GM21360 (cell line): Measurements from ENCODE around the gene ECE2.
A peak's percentile ranks its signal among the peaks of the same experiment; 100 is the strongest.

Experiments used
- ATAC-seq: cut with Tn5 transposase; IDR thresholded peaks from one replicate; pipeline ENCODE4 v1.9.1; 2021; ENCODE audit warnings: mild to moderate bottlenecking, moderate library complexity; ENCODE audit not compliant: unreplicated experiment

The ECE2 gene

GRCh38 chr3:184240384-184241140 is 35.3 kb upstream of the ECE2 start:
- no peak for ATAC-seq

- ATAC-seq = no peak
Measured at GRCh38 chr3:184241141-184241446, 34.7 kb upstream of the ECE2 start.

DNA sequence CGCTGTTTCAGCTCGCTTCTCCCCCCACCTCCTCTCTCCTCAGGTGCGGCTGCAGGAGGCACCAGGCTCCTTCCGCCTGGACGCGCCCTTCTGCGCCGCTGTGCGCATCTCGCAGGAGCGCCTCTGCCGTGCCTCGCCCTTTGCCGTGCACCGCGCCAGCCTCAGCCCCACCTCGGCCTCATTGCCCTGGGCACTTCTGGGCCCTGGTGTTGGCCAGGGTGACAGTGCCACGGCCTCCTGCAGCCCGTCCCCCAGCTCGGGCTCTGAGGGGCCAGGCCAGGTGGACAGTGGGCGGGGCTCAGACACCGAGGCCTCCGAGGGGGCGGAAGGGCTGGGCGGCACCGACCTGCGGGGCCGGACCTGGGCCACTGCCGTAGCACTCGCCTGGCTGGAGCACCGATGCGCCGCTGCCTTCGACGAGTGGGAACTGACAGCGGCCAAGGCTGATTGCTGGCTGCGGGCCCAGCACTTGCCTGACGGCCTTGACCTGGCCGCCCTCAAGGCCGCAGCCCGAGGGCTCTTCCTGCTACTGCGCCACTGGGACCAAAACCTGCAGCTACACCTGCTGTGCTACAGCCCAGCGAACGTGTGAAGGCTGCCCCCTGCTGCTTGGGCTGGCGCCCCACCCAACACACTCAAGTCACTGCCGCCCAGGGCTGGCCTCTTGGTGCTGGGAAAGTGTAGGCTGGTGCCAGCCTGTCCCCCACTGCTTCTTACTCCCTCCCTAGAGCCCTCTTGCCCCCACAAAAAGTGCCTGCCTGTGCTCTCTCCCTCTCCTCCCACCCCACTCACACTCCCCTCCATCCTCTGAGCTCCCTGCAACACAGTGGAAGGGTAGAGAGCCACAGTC is 34.1 kb upstream of the ECE2 start:
- ATAC-seq = no peak

- no peak for ATAC-seq
Measured at GRCh38 chr3:184242297-184242685, 33.5 kb upstream of the ECE2 start.

DNA sequence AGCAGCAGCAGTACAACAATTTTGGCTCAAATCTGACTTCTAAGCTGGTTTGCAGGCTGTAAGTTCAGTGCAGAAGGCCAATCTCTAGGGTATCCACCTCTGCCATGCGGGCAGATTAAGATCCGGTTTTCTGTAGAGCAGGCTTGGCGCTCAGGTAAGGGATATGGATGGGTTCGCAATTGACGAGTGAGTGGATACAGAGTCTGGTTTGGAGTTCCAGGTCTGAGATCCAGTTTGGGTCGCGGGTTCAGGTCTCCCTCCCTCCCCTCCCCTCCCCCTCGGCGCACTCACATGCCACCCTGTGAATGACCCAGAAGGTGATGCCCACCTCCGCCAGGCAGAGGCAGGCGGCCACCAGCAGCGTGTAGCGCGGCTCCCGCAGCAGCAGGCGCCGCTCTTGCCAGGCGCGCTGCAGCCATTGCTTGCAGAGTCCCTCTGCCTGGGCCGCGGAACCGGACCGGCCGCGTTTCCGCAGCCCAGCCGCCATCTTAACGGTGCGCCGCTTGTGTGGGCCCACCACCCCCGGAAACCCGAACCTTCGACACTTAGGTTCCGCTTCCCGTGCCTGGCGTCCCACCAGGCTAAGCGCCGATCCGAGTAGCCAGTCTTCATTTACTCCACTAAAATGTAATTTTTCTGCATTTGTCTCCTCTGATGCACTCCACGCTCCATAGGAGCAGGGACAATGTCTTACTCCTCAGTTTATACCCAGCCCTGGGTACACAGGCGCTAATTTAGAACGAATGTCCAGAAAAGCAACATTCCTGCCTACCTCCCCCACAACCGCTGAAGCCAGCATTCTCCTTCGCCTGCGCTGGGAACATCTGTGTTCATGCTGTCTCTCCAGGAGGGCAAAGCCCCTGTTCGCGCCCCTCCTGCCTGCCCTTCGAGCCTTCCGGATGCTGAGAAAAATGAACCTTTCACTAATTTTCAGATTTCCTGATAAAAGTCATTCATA is 27.1 kb upstream of the ECE2 start, which contains the start of gene ALG3:
TSS of gene ALG3 (minus strand) at position 509 of the 958 bp plus-strand sequence. CDS start at position 487, 22 bp downstream.
- peak; percentile 52 for ATAC-seq

DNA sequence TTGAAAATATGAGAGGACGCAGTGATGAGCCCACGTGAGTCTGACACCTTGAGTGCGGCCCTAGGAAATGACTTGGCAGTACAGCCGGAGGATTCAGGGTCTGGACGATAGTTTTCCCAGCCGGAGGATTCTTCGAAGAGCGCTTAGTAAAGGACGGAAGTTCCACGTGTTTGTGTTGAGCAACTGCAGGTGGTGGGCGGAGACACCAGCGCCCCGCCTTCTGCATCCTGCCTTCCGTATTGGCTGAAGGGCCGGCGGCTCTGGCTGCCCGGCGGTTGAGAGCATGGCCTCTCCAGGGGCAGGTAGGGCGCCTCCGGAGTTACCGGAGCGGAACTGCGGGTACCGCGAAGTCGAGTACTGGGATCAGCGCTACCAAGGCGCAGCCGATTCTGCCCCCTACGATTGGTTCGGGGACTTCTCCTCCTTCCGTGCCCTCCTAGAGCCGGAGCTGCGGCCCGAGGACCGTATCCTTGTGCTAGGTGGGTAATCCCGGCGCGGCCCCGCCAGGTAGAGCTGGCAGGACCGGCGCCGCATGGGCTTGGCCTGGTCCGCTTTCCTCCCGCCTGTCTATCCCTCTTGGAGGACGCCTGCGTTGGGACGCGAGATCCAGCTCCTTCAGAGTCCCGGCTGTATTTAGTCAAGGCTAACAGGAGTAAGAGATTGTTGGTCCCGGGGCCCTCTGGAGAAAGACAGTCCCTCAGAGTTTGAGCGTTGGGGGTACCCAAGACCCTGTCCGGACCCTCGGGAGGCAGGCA is 26.2 kb upstream of the ECE2 start, which contains the start of gene EEF1AKMT4:
TSS of gene EEF1AKMT4 (plus strand) at position 261 of the 755 bp plus-strand sequence. CDS start at position 284, 23 bp downstream.
- peak; percentile 74 for ATAC-seq

DNA sequence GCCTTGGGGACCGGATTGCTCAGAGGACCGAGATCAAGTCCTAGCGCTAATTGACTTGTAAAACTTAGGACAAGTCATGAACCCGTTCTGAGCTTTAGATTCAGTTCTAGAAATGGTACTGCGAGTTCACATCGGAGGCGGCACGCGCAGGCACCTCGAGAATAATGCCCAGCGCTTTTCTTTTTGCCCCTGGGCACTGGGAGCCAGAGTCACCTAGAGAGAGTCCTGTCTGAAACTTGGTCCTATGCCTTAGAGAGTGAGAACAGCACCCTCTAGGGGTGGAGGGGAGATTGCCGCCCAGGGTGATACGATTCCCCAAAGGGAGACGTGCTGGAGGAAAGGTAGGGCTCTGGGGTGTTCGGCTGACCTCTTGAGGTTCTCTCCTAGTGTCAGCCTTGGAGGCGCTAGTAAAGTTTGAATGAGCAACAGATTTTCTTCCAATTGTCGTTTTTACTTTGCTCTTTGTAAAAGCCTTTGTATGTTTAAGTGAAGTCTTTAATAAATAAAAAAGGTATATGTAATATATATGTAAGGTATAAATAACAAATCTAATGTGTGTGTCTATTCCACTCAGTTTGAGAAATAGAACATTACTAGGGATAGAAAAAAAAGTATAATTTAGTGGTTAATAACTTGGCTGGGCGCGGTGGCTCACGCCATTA is 25.5 kb upstream of the ECE2 start:
- peak; percentile 64 for ATAC-seq

GRCh38 chr3:184255291-184256039 is 20.4 kb upstream of the ECE2 start:
- ATAC-seq = no peak

DNA sequence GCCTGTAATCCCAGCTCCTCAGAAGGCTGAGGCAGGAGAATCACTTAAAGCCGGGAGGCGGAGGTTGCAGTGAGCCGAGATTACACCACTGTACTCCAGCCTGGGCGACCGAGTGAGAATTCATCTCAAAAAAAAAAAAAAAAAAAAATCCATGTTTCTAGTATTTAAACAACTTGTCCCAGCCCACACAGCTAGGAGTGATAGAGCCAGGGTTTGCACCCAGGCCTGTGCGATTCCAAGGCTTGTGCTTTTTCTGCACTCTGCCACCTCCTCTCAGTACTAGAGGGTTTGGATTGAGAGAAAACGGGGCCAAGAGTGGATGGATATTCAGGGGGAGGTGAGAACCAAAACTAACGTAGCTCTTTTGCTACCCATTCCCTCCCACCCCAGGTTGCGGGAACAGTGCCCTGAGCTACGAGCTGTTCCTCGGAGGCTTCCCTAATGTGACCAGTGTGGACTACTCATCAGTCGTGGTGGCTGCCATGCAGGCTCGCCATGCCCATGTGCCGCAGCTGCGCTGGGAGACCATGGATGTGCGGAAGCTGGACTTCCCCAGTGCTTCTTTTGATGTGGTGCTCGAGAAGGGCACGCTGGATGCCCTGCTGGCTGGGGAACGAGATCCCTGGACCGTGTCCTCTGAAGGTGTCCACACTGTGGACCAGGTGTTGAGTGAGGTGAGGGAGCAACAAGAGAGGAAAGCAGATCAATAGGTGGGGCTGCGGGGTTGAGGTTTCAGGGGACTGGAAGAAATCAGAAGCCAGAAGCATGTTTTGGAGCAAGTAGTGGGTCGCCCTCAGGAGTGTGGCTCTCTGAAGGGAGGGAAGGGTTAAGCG is 18.5 kb upstream of the ECE2 start:
- ATAC-seq = no peak

DNA sequence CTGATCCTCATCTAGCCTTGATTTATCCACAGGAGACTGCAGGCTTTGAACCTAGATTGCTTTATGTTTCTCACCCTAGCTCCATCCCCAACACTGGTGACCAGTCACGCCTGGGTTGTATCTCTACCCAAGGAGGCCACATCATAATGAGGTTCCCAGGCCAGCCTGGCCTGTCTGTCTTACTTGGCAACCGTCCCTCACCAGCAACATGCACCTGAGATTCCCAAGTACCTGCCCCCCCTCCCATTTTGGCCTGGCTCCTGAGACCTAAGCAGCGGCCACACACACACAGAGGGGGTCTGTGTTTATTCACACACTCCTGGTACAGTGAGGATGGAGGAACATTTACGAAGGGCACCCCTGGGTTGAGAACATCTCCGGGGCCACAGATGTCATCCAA is 16.9 kb upstream of the ECE2 start:
- no peak for ATAC-seq

- no peak for ATAC-seq
Measured at GRCh38 chr3:184259396-184259877, 16.4 kb upstream of the ECE2 start.

GRCh38 chr3:184259878-184260723 is 15.7 kb upstream of the ECE2 start:
- no peak for ATAC-seq

GRCh38 chr3:184260724-184261269 is 15.0 kb upstream of the ECE2 start:
- ATAC-seq = no peak

- ATAC-seq = peak; percentile 46
Measured at GRCh38 chr3:184261270-184261853, 14.5 kb upstream of the ECE2 start, which contains the start of gene CAMK2N2. Gene CAMK2N2 (minus strand): TSS chr3:184261553. CDS start chr3:184261285, 268 bp downstream.

DNA sequence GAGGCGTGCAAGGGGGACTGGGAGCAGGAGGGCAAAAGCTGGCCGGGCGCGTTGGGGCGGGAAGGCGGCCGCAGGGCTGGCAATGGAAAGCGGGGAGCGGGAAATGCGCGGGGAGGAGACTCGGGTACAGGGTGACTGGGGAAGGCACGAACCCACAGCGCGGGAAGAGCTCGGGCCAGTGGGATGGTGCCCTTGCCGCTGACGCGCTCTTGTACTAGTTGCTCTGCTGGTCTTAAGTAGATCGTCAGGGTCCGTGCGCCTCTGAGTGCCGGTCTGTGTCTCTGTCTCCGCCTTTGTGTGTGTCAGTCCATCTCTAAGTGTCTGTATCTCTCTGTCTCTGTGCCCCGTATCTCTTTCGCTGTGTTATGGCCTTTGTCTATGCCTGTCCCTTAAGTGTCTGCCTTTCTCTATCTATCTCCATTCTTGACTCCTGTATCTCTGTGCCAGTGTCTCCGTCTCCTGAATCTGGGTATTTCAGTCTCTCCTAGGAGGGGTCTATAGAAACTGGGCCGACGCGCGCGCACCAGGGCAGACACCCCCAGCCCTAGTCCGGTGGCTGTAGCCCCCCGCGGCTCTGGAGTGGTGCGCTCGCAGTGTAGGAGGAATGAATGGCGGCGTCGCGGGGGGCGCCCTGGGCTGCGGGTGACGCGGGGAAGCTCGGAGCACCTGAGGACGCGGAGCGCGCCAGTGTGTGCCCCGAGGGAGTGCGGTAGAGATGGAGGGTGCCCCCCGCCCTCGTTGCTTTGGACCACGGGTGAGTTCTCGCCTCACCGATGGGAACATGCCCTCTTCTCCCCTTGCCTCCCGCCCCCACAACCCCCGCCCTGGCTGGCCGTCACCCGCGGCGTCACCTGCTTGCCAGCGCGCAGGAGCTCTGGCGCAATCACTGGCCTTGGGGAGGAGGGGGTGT is 13.7 kb upstream of the ECE2 start:
- peak; percentile 23 for ATAC-seq
